Measurements from ENCODE around the gene PPIE. TPM values are rescaled to one million over a fixed set of nuclear protein-coding genes. Genes with fewer than 3 reads are reported as not detected.

PPIE gene
- total RNA-seq, 1 donor from 2014 or later, result 28.2 TPM

GRCh38 chr1:39720094-39720999 is 18.3 kb upstream of the PPIE start:
- no peak for DNase-seq (ENCODE audit: low spot score)

GRCh38 chr1:39721664-39722063 is 17.0 kb upstream of the PPIE start:
- no peak for DNase-seq (ENCODE audit: low spot score)

DNA sequence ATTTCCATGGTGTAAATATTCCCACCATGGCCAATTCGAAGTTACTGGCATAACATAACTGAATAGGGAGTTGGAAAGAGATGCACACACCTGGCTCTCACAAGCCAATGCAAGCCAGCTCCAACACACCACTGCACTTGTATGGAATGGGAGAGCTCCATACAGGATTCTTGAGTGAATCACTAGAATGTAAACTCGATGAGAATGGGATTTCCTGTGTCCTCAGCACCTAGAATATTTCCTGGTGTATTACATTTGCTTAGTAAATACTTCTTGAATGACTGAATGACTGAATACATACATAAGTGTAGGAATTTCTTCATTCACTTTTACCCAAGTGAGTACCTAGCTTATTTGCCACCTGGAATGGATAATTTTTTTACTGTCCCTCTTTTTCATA is 16.2 kb upstream of the PPIE start:
- no peak for DNase-seq (ENCODE audit: low spot score)

- no peak for DNase-seq (ENCODE audit: low spot score)
Measured at GRCh38 chr1:39726600-39726999, 12.1 kb upstream of the PPIE start.

DNA sequence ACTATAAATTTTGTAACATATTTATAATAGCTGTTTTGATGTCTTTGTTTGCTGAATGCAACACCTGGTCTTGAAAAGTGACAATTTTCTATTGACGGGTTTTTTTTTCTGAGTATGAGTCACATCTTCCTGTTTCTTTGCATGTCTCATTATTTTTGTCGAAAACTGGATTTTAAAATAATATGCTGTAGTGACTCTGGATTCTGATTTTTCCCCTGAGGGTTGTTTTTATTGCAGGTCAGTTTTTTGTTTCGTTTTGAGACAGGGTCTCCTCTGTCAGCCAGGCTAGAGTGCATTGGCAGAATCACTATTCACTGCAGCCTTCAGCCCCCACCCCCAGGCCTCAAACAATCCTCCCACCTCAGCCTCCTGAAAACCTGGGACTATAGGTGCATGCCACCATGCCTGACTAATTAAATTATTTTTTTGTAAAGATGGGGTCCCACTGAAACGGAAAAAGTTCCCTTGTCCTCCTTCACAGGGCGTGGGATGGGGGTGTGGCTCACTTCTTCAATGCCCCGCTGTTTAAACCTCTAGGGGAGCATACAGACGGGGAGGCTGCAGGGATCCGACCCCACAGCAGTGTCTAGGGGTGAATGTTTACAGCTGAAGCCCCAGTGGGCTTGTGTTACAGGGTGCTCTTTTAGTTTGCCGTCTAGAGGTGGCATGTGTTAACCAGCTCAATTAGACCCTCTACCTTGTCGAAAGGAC is 11.3 kb upstream of the PPIE start:
- DNase-seq (ENCODE audit: low spot score), result no peak

GRCh38 chr1:39727932-39728317 is 10.8 kb upstream of the PPIE start:
- no peak for DNase-seq (ENCODE audit: low spot score)

DNA sequence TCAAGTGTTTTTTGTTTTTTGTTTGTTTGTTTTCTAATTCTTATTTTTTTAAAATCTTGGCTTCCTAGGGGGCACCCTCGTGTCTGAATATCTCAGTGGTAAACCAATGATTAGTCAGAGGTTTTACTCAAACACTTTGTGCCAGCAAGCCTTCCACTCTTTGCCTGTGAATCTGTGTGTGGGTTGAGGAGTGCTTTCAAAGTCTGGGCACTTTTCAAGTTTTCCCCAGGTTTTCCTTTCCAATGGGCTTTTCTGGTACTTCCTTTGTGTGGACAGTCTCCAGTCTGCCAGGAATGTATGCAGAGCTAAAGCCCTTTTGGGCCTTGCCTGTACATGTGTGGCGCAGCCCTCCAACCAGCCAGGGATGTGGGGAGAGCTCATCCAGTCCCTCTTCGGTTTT is 9.7 kb upstream of the PPIE start:
- no peak for DNase-seq (ENCODE audit: low spot score)

- no peak for DNase-seq (ENCODE audit: low spot score)
Measured at GRCh38 chr1:39729842-39730241, 8.8 kb upstream of the PPIE start.

- no peak for DNase-seq (ENCODE audit: low spot score)
Measured at GRCh38 chr1:39732730-39733129, 6.0 kb upstream of the PPIE start.

- no peak for DNase-seq (ENCODE audit: low spot score)
Measured at GRCh38 chr1:39733161-39733560, 5.5 kb upstream of the PPIE start.

DNA sequence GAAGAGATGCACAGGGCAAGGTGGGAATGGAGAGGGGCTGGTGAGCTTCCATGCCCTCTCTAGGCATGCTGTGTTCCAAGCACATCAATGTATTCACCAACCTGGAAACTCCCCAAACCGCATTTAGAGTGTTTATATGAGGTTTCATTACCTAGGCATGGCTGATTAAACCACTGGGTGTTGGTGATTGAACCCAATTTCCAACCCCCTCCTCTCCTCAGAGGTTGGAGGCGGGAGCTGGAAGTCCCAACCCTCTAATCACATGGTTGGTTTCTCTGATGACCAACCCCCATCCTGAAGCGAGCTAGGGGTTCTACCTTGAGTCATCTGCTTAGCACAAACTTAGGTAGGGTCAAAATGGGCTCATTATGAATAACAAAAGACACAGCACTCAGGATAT is 3.0 kb upstream of the PPIE start:
- DNase-seq (ENCODE audit: low spot score), result no peak

GRCh38 chr1:39737546-39738169 is 1.0 kb upstream of the PPIE start:
- DNase-seq (ENCODE audit: low spot score), result no peak

DNA sequence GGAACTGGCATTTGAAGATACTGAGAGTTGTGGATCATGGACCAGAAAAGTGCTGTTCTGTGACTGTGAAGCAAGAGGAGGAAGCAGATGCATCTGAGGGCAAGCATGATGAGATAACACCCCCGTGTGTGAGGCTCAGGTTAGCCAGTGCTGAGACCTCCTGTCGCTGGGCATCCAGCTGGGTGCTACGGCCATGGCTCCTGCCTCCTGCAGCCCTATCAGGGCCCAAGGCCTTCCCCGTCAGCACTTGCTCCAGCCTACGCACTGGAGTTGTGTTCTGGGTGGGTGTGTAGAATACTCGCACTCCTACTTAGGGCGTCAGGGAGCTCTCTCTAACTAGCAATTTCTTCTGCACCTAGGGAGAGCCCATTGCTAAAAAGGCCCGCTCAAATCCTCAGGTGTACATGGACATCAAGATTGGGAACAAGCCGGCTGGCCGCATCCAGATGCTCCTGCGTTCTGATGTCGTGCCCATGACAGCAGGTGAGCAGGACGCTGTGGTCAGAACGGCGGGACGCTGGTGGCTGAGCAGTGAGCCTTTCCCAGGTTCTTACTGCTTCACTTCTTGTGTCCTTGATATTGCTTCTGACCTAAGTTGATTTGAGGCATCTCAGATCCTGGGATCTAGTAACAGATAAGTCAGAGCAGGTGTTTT is 6.5 kb downstream of the PPIE start:
- DNase-seq (ENCODE audit: low spot score), result no peak

DNA sequence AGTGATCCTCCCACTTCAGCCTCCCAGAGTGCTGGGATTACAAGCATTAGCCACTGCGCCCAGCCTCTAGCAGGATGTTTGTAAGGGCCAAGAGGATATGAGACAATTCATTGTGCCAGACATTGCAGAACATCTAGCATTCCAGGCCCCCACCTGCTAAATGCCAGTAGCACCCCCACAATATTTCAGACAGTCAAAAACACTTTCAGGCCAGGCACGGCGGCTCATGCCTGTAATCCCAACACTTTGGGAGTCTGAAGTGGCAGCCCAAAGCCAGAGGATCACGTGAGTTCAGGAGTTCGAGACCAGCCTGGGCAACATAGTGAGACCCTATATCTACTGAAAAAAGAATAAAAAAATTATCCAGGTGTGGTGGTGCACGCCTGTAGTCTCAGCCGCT is 12.9 kb downstream of the PPIE start:
- DNase-seq (ENCODE audit: low spot score), result no peak

DNA sequence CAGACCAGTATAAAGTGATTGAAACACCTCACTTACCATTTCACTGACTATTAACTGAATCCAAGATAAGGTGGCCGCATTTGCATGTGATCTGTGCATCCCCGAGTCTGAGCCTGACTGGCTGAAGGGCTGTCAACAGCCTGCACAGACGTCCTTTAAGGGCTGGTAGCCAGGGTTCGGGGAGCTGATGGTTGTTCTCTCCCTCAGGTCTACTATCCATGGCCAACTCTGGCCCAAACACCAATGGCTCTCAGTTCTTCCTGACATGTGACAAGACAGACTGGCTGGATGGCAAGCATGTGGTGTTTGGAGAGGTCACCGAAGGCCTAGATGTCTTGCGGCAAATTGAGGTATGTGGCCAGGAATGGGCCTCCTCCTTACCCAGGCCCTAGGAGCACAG is 14.0 kb downstream of the PPIE start:
- DNase-seq (ENCODE audit: low spot score), result no peak

- DNase-seq (ENCODE audit: low spot score), result no peak
Measured at GRCh38 chr1:39753132-39754025, 14.7 kb downstream of the PPIE start.

DNA sequence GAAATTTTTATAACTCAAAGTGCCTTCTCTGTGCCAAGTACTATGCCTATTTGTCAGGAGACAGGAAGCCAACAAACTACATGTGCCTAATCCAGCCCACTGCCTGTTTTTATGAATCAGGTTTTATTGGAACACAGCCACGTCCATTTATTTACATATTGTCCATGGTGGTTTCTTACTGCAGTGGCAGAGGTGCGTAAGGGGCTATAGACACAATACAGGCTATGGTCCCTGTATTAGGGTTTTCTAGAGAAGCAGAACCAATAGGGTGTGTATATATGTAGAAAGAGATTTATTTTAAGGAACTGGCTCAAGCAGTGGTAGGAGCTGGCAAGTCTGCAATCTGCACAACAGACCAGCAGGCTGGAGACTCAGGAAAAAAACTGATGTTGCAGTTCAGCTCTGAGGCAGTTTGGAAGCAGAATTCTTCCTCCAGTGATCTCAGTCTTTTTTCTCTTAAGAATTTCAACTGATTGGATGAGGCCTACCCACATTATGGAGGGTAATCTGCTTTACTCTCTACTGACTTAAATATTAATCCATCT is 15.4 kb downstream of the PPIE start:
- no peak for DNase-seq (ENCODE audit: low spot score)

GRCh38 chr1:39754906-39755504 is 16.3 kb downstream of the PPIE start:
- DNase-seq (ENCODE audit: low spot score), result no peak

GRCh38 chr1:39755965-39756659 is 17.4 kb downstream of the PPIE start:
- no peak for DNase-seq (ENCODE audit: low spot score)

Data from mesenteric fat pad (tissue), 1 donor.